Mammary epithelial cell (primary cell): ENCODE results near the gene DPYSL4.

Experiments used
- EZH2 ChIP-seq: IDR thresholded peaks from 2 replicates; pipeline ENCODE4 v1.6.1; 2012; ENCODE audit warnings: low read length, inconsistent platforms, borderline replicate concordance
- TF ChIP-seq, protein P1 (sequence below), 2 donors: IDR thresholded peaks in 1 of 2; conservative IDR thresholded peaks in 1 of 2; 2 replicates each; pipeline ENCODE4 v1.5.1; 2011 to 2012; ENCODE audit warnings: inconsistent platforms in 2 of 2, low read length in 2 of 2, mild to moderate bottlenecking in 2 of 2, control low read depth in 1 of 2, low read depth in 1 of 2; ENCODE audit not compliant: insufficient read depth in 1 of 2; ENCODE audit errors: extremely low read depth in 1 of 2

DNA sequence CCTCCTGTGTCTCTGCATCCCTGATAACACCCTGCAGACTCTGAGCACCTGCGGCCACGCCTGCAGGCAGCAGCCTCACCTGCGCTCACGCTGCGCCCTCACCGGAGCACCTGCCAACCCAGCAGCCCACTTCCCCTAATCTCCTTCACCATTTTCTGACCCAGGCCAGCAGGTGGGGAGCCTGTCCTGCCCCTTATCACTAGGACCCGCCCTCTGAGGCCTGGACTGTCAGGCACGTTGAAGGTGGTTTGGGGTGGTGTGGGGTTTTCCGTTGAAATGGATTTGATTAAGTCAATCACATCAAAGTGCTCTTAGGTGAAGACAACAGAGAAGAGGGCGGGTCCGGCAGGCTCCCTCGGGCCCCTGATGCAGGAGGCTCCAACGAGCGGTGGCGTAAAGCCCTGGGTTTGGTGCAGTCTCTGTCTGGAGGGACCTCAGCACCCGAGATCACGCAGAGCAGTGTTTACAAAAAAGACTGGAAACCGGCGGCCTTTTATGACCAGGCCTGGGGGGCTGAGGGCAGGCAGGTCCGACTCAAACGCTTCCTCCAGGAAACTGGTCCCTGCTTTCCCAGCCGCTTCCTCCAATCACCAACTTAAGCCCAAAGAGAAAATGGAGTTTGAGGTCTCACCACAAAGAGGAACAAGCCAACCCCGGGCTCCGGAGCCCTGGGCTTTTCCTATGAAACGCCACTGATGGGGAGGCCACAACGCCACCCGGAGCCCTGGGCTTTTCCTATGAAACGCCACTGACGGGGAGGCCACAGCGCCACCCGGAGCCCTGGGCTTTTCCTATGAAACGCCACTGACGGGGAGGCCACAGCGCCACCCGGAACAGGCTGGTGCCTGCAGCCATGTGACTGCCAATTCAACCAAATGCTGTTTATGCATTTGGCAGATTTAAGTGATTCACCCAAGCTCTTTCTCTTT, 45.5 kb downstream of the DPYSL4 start:
- TF ChIP-seq, protein P1, sequence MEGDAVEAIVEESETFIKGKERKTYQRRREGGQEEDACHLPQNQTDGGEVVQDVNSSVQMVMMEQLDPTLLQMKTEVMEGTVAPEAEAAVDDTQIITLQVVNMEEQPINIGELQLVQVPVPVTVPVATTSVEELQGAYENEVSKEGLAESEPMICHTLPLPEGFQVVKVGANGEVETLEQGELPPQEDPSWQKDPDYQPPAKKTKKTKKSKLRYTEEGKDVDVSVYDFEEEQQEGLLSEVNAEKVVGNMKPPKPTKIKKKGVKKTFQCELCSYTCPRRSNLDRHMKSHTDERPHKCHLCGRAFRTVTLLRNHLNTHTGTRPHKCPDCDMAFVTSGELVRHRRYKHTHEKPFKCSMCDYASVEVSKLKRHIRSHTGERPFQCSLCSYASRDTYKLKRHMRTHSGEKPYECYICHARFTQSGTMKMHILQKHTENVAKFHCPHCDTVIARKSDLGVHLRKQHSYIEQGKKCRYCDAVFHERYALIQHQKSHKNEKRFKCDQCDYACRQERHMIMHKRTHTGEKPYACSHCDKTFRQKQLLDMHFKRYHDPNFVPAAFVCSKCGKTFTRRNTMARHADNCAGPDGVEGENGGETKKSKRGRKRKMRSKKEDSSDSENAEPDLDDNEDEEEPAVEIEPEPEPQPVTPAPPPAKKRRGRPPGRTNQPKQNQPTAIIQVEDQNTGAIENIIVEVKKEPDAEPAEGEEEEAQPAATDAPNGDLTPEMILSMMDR (conservative IDR thresholded peaks at IDR 0.05 in 1 of 2, IDR thresholded peaks at IDR 0.05 in 1 of 2; ENCODE audit: extremely low read depth in 1 of 2, insufficient read depth in 1 of 2, low read depth in 1 of 2, low read length in 2 of 2): no peak
- no peak for TF ChIP-seq EZH2
